HepG2 (cell line): ENCODE measurements around the gene TNFAIP8L2. TPM values are rescaled to one million over a fixed set of nuclear protein-coding genes. Genes with fewer than 3 reads are reported as not detected.

Source experiments
- AKNA ChIP-seq: sonication (generic); formaldehyde crosslinking; IDR thresholded peaks from 2 replicates; pipeline ENCODE4 v1.4.0; 2020; ENCODE audit warnings: missing genetic modification reagents, borderline replicate concordance
- IRF2 ChIP-seq: IDR thresholded peaks from 2 replicates; pipeline ENCODE4 v1.6.1; 2018; ENCODE audit warnings: missing genetic modification reagents, missing compliant biosample characterization
- JUNB ChIP-seq: sonication (generic); formaldehyde crosslinking; IDR thresholded peaks from 2 replicates; pipeline ENCODE4 v1.8.0; 2022; ENCODE audit warnings: missing genetic modification reagents, mild to moderate bottlenecking, borderline replicate concordance
- KMT2A ChIP-seq: sonication (generic); formaldehyde crosslinking; IDR thresholded peaks from 2 replicates; pipeline ENCODE4 v1.4.0; 2020; ENCODE audit warnings: missing genetic modification reagents
- SP4 ChIP-seq: sonication (generic); formaldehyde crosslinking; IDR thresholded peaks from 2 replicates; pipeline ENCODE4 v1.8.1; 2023; ENCODE audit warnings: mild to moderate bottlenecking, missing genetic modification reagents
- ZBTB7B ChIP-seq: sonication (generic); formaldehyde crosslinking; IDR thresholded peaks from 2 replicates; pipeline ENCODE4 v1.4.0; 2020; ENCODE audit warnings: missing genetic modification reagents
- ZKSCAN8 ChIP-seq: IDR thresholded peaks from 2 replicates; pipeline ENCODE4 v1.6.1; 2016; ENCODE audit warnings: borderline replicate concordance, missing genetic modification reagents, missing compliant biosample characterization
- ZNF12 ChIP-seq: sonication (generic); formaldehyde crosslinking; IDR thresholded peaks from 2 replicates; pipeline ENCODE4 v1.5.0; 2020; ENCODE audit warnings: missing genetic modification reagents
- ZNF142 ChIP-seq: sonication (generic); formaldehyde crosslinking; IDR thresholded peaks from 2 replicates; pipeline ENCODE4 v1.4.0; 2020; ENCODE audit warnings: missing genetic modification reagents
- ZNF17 ChIP-seq: sonication (generic); formaldehyde crosslinking; IDR thresholded peaks from 2 replicates; pipeline ENCODE4 v1.5.0; 2020; ENCODE audit warnings: mild to moderate bottlenecking, missing genetic modification reagents
- ZNF333 ChIP-seq: sonication (generic); formaldehyde crosslinking; IDR thresholded peaks from 2 replicates; pipeline ENCODE4 v1.4.0; 2020; ENCODE audit warnings: mild to moderate bottlenecking, missing genetic modification reagents, borderline replicate concordance
- ZNF431 ChIP-seq: sonication (generic); formaldehyde crosslinking; IDR thresholded peaks from 2 replicates; pipeline ENCODE4 v1.9.0; 2022; ENCODE audit warnings: missing genetic modification reagents, low read depth, mild to moderate bottlenecking, borderline replicate concordance
- ZNF563 ChIP-seq: sonication (generic); formaldehyde crosslinking; IDR thresholded peaks from 2 replicates; pipeline ENCODE4 v1.8.0; 2022; ENCODE audit warnings: mild to moderate bottlenecking, moderate library complexity, missing genetic modification reagents
- ZNF674 ChIP-seq: sonication (generic); formaldehyde crosslinking; IDR thresholded peaks from 2 replicates; pipeline ENCODE4 v1.5.0; 2020; ENCODE audit warnings: low read depth, mild to moderate bottlenecking, missing genetic modification reagents
- ZNF709 ChIP-seq: sonication (generic); formaldehyde crosslinking; IDR thresholded peaks from 2 replicates; pipeline ENCODE4 v1.5.0; 2020; ENCODE audit warnings: mild to moderate bottlenecking, missing genetic modification reagents
- ZNF75D ChIP-seq: sonication (generic); formaldehyde crosslinking; IDR thresholded peaks from 2 replicates; pipeline ENCODE4 v1.8.1; 2023; ENCODE audit warnings: missing genetic modification reagents, mild to moderate bottlenecking, borderline replicate concordance
- ZNF790 ChIP-seq: sonication (generic); formaldehyde crosslinking; IDR thresholded peaks from 2 replicates; pipeline ENCODE4 v1.8.0; 2022; ENCODE audit warnings: missing genetic modification reagents, mild to moderate bottlenecking, borderline replicate concordance
- ZSCAN20 ChIP-seq: sonication (generic); formaldehyde crosslinking; IDR thresholded peaks from 2 replicates; pipeline ENCODE4 v1.4.0; 2020; ENCODE audit warnings: missing genetic modification reagents, mild to moderate bottlenecking, borderline replicate concordance
- polyA plus RNA-seq, 8 experiments: library from polyadenylated mRNA; depleted of rRNA in 3 of 8; stranded (reverse) in 7 of 8; unstranded in 1 of 8; fragments of >200 nt; fragmentation: Illumina TruSeq in 4 of 8; extraction: Trizol in 4 of 8; gene quantifications; 2 replicates each; pipeline versions ENCODE4 v1.2.1 to v1.2.3, GENCODE V29; 2011 to 2016; ENCODE audit warnings: low read depth in 4 of 8, missing spikeins in 1 of 8, mixed read lengths in 1 of 8; ENCODE audit not compliant: insufficient read depth in 1 of 8
- total RNA-seq, 5 experiments: library from RNA; depleted of rRNA; stranded (reverse); fragments of >200 nt; fragmentation: Illumina TruSeq; extraction: Trizol; gene quantifications; 2 replicates each; pipeline ENCODE4 v1.2.3, GENCODE V29; 2016; ENCODE audit warnings: low read depth in 1 of 5

TNFAIP8L2 gene
- total and polyA plus RNA-seq, 2 of the 13 experiments (the other 11 are each of a cell fraction or from before 2014, with no cell fraction given): not detected

GRCh38 chr1:151198254-151199127 lies 42.0 kb downstream of the TNFAIP8L2 start, which contains the start of gene PIP5K1A (continued):
- TF ChIP-seq ZNF17 (CRISPR knock-in tag) (no peak), KMT2A (peak; percentile 64), ZNF563 (CRISPR knock-in tag) (0 out of 2 replicates have a peak, but pooled peaks have one; percentile 53), ZNF790 (CRISPR knock-in tag) (peak; percentile 93; the same call in 1 of the 2 replicates), ZNF12 (CRISPR knock-in tag) (no peak), AKNA (CRISPR knock-in tag) (no peak), ZNF674 (CRISPR knock-in tag) (no peak), SP4 (CRISPR knock-in tag) (peak; percentile 45), JUNB (CRISPR knock-in tag) (0 out of 2 replicates have a peak, but pooled peaks have one; percentile 57), IRF2 (no peak; the same call in 1 of the 2 replicates), ZNF142 (CRISPR knock-in tag) (peak; percentile 87), ZNF709 (CRISPR knock-in tag) (no peak; the same call in 1 of the 2 replicates), ZBTB7B (CRISPR knock-in tag) (no peak), ZNF75D (CRISPR knock-in tag) (no peak), ZKSCAN8 (CRISPR knock-in tag) (no peak), ZSCAN20 (CRISPR knock-in tag) (peak; percentile 8; the same call in 1 of the 2 replicates), ZNF431 (CRISPR knock-in tag) (no peak), ZNF333 (0 out of 2 replicates have a peak, but pooled peaks have one; percentile 49)
